DND-41 (cell line): ENCODE measurements around the gene NKTR.

Experiments used
- EZH2 ChIP-seq: IDR thresholded peaks from 3 replicates; pipeline ENCODE4 v1.6.1; 2012; ENCODE audit warnings: borderline replicate concordance, low read depth, mild to moderate bottlenecking, moderate library complexity, low read length, inconsistent platforms; ENCODE audit not compliant: severe bottlenecking
- TF ChIP-seq, protein P1 (sequence below): IDR thresholded peaks from 2 replicates; pipeline ENCODE4 v1.5.1; 2012; ENCODE audit warnings: borderline replicate concordance, low read length, moderate library complexity, mild to moderate bottlenecking; ENCODE audit not compliant: poor library complexity, severe bottlenecking; ENCODE audit errors: extremely low read depth

DNA sequence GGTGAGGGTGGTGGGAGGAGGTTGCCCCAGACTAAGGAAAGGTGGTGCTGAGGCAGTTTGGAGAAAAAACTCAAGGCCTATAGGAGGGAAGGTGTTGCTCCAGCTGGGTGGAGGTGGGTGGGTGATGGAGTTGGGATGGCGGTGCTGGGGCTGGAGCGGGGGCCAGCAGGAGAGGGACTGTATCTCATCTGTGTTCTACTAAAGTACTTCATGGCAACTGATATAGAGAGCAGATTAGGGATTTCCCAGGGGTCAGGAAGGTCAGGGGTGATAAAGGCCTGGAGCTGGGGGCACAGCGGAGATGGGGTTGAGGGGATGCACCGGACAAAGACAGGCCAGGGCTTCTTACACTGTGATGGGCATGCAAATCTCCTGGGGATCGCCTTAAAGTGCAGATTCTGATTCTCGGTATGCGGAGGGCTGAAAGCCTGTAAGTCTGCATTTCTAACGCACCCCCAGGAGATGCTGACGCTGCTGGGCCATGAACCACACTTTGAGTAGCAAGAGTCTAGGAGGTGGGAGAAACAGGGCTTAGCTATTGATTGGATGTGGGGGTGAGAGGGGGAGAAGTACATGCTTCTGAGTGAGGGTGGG lies 89.0 kb downstream of the NKTR start:
- TF ChIP-seq, protein P1, sequence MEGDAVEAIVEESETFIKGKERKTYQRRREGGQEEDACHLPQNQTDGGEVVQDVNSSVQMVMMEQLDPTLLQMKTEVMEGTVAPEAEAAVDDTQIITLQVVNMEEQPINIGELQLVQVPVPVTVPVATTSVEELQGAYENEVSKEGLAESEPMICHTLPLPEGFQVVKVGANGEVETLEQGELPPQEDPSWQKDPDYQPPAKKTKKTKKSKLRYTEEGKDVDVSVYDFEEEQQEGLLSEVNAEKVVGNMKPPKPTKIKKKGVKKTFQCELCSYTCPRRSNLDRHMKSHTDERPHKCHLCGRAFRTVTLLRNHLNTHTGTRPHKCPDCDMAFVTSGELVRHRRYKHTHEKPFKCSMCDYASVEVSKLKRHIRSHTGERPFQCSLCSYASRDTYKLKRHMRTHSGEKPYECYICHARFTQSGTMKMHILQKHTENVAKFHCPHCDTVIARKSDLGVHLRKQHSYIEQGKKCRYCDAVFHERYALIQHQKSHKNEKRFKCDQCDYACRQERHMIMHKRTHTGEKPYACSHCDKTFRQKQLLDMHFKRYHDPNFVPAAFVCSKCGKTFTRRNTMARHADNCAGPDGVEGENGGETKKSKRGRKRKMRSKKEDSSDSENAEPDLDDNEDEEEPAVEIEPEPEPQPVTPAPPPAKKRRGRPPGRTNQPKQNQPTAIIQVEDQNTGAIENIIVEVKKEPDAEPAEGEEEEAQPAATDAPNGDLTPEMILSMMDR = no peak
- no peak for TF ChIP-seq EZH2
